Colonic mucosa (tissue), 4 donors: ENCODE measurements around the gene CLCN4. TPM values are rescaled to one million over a fixed set of nuclear protein-coding genes. Genes with fewer than 3 reads are reported as not detected.

Source experiments
- DNase-seq: peaks from one replicate; pipeline ENCODE4 v3.0.0-alpha.2; 2020
- H3K27ac ChIP-seq: fragments of 200-600 bp; one replicate; pipeline ENCODE4 v1.8.0; 2021
- H3K27me3 ChIP-seq: fragments of 200-600 bp; one replicate; pipeline ENCODE4 v1.8.0; 2021
- H3K36me3 ChIP-seq: fragments of 200-600 bp; one replicate; pipeline ENCODE4 v1.8.0; 2021
- H3K4me1 ChIP-seq: fragments of 200-600 bp; one replicate; pipeline ENCODE4 v1.8.0; 2021; ENCODE audit warnings: mild to moderate bottlenecking
- H3K4me3 ChIP-seq: fragments of 200-600 bp; one replicate; pipeline ENCODE4 v1.8.0; 2021
- H3K9ac ChIP-seq, 2 donors: one replicate each; pipeline ENCODE4 v1.7.0; 2013; ENCODE audit warnings: control low read depth in 2 of 2, low read depth in 2 of 2, low read length in 2 of 2
- H3K9me3 ChIP-seq: fragments of 200-600 bp; one replicate; pipeline ENCODE4 v1.8.0; 2021
- CTCF ChIP-seq: fragments of 200-600 bp; IDR thresholded peaks from one replicate; pipeline ENCODE4 v1.8.0; 2022; ENCODE audit warnings: antibody characterized with exemption, mild to moderate bottlenecking
- intact Hi-C: fragments of 100-400 bp; cut with DNase I; formaldehyde crosslinking; loops from one replicate; pipeline ENCODE4 v1.14.1; 2022
- total RNA-seq, 2 donors: library from RNA; stranded (reverse); fragmentation: NEBNext Ultra II Directional in 1 of 2; extraction: Animal tissue kit (Norgen Biotek cat#: 25700) in 1 of 2; gene quantifications; one replicate each; pipeline ENCODE4 v1.2.1, GENCODE V29; 2021
- donor health status: healthy.
- donor health status: DM: no; HTN: no; CAD: no.
- donor health status: DM: no; HTN: no; CAD: no.

The CLCN4 gene
- total RNA-seq, 2 donors from 2014 or later, result 0.62 to 1.2 TPM

DNA sequence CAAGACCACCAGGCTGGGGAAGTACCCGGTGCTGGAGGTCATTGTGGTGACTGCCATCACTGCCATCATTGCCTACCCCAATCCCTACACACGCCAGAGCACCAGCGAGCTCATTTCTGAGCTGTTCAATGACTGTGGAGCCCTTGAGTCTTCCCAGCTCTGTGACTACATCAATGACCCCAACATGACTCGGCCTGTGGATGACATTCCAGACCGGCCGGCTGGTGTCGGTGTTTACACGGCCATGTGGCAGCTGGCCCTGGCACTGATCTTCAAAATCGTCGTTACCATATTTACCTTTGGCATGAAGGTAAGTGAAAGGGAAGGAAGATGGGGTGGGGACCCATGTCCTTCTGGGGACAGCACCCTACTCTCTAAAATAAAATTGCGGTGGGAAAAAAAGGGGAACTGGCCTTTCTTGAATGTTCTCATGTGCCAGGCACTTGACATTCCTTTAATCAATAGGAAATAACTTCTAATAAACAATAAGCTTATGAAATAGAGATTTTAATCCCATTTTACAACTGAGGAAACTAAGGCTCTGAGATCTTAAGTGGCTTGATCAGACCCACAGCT, 51.6 kb downstream of the CLCN4 start:
- TF ChIP-seq CTCF, result no peak
- no peaks in the 10 kb centered on the region for H3K36me3 ChIP-seq
- intact Hi-C loops, result no loop called here
- DNase-seq, result no peak
- no peaks in the 10 kb centered on the region for H3K27me3 ChIP-seq
- no peak overlapping the region for H3K9ac ChIP-seq
- no peaks in the 10 kb centered on the region for H3K4me1 ChIP-seq
- H3K27ac ChIP-seq, result no peak overlapping the region
- no peak overlapping the region for H3K4me3 ChIP-seq
- H3K9me3 ChIP-seq, result no peaks in the 10 kb centered on the region

- H3K27me3 ChIP-seq, result no peaks in the 10 kb centered on the region
- H3K9me3 ChIP-seq, result no peaks in the 10 kb centered on the region
- no peak overlapping the region for H3K27ac ChIP-seq
- no peak overlapping the region for H3K9ac ChIP-seq
- intact Hi-C loops, result no loop called here
- H3K36me3 ChIP-seq, result no peaks in the 10 kb centered on the region
- H3K4me1 ChIP-seq, result no peaks in the 10 kb centered on the region
- H3K4me3 ChIP-seq, result no peak overlapping the region
- DNase-seq, result no peak
- no peak for TF ChIP-seq CTCF
Measured at GRCh38 chrX:10208953-10209352, 52.2 kb downstream of the CLCN4 start.

- H3K9me3 ChIP-seq, result no peaks in the 10 kb centered on the region
- H3K4me3 ChIP-seq, result no peak overlapping the region
- H3K27ac ChIP-seq, result no peak overlapping the region
- H3K27me3 ChIP-seq, result no peaks in the 10 kb centered on the region
- DNase-seq, result no peak
- no peak overlapping the region for H3K9ac ChIP-seq
- no peaks in the 10 kb centered on the region for H3K36me3 ChIP-seq
- TF ChIP-seq CTCF, result no peak
- intact Hi-C loops, result no loop called here
- no peaks in the 10 kb centered on the region for H3K4me1 ChIP-seq
Measured at GRCh38 chrX:10212395-10212794, 55.6 kb downstream of the CLCN4 start.

GRCh38 chrX:10213716-10214115, 56.9 kb downstream of the CLCN4 start:
- DNase-seq, result no peak
- Histone ChIP-seq H3K36me3 (no peaks in the 10 kb centered on the region), H3K27me3 (no peaks in the 10 kb centered on the region), H3K4me3 (no peak overlapping the region), H3K4me1 (no peaks in the 10 kb centered on the region), H3K9me3 (no peaks in the 10 kb centered on the region), H3K9ac (no peak overlapping the region), H3K27ac (no peak overlapping the region)
- intact Hi-C loops, result no loop called here
- TF ChIP-seq CTCF, result no peak

- no peak overlapping the region for H3K4me3 ChIP-seq
- H3K27me3 ChIP-seq, result no peaks in the 10 kb centered on the region
- H3K36me3 ChIP-seq, result no peaks in the 10 kb centered on the region
- H3K9me3 ChIP-seq, result no peaks in the 10 kb centered on the region
- H3K9ac ChIP-seq, result no peak overlapping the region
- H3K4me1 ChIP-seq, result no peaks in the 10 kb centered on the region
- no peak for DNase-seq
- H3K27ac ChIP-seq, result no peak overlapping the region
- no peak for TF ChIP-seq CTCF
- intact Hi-C loops, result no loop called here
Measured at GRCh38 chrX:10216208-10216607, 59.4 kb downstream of the CLCN4 start.
